OCI-LY7 (cell line): Measurements from ENCODE around the gene ADAM22. TPM values are rescaled to one million over a fixed set of nuclear protein-coding genes. Genes with fewer than 3 reads are reported as not detected.

Source experiments
- BruUV-seq: library from RNA; stranded (reverse); fragments of 400-500 nt; replicated peaks from 2 replicates; lab custom pipeline; 2021; lab: Mats Ljungman, UMichigan
- CTCF ChIA-PET: fragments of 300-600 bp; sonication (Branson Sonifier 250); formaldehyde crosslinking; loops from one replicate; lab custom pipeline; 2022; ENCODE audit warnings: antibody characterized with exemption; ENCODE audit not compliant: unreplicated experiment; lab: Charles Lee
- POLR2A ChIA-PET: fragments of 300-600 bp; sonication (Branson Sonifier 250); formaldehyde crosslinking; loops from one replicate; lab custom pipeline; 2022; ENCODE audit warnings: antibody characterized with exemption; lab: Charles Lee
- DNase-seq: peaks from one replicate; pipeline ENCODE4 v3.0.0-alpha.2; 2015; ENCODE audit warnings: low spot score
- H2AFZ ChIP-seq: fragments of 200-600 bp; sonication (generic), shearing (Covaris generic); 2 replicates; pipeline ENCODE4 v1.6.1; 2014; ENCODE audit warnings: mild to moderate bottlenecking, antibody characterized with exemption, low read length, moderate library complexity
- H3K27ac ChIP-seq: fragments of 200-600 bp; sonication (generic); 2 replicates; pipeline ENCODE4 v1.5.1; 2014; ENCODE audit warnings: mixed run types, low read depth, mild to moderate bottlenecking, moderate library complexity, low read length, inconsistent platforms; ENCODE audit not compliant: poor library complexity, severe bottlenecking
- H3K36me3 ChIP-seq: fragments of 200-600 bp; sonication (generic); 2 replicates; pipeline ENCODE4 v1.6.1; 2014; ENCODE audit warnings: mild to moderate bottlenecking, antibody characterized with exemption, low read length, moderate library complexity, mixed read lengths; ENCODE audit not compliant: insufficient read depth
- H3K4me1 ChIP-seq: fragments of 200-600 bp; sonication (generic); 2 replicates; pipeline ENCODE4 v1.5.1; 2014; ENCODE audit warnings: mild to moderate bottlenecking, low read length; ENCODE audit not compliant: insufficient read depth, poor library complexity, severe bottlenecking
- H3K4me2 ChIP-seq: fragments of 200-600 bp; sonication (generic); 2 replicates; pipeline ENCODE4 v1.6.1; 2014; ENCODE audit warnings: mild to moderate bottlenecking, low read length
- H3K4me3 ChIP-seq: fragments of 200-600 bp; sonication (generic); 2 replicates; pipeline ENCODE4 v1.5.1; 2014; ENCODE audit warnings: mild to moderate bottlenecking, low read depth, low read length; ENCODE audit not compliant: poor library complexity, severe bottlenecking
- H3K79me2 ChIP-seq: fragments of 200-600 bp; sonication (generic); 2 replicates; pipeline ENCODE4 v1.6.1; 2016; ENCODE audit warnings: low read depth, mild to moderate bottlenecking, low read length, moderate library complexity, mixed read lengths; ENCODE audit not compliant: insufficient read depth
- H3K9me2 ChIP-seq: fragments of 200-600 bp; sonication (generic); 2 replicates; pipeline ENCODE4 v1.6.1; 2016; ENCODE audit warnings: mild to moderate bottlenecking, low read length, mixed read lengths; ENCODE audit not compliant: insufficient read depth
- H3K9me3 ChIP-seq: fragments of 200-600 bp; sonication (generic); 2 replicates; pipeline ENCODE4 v1.6.1; 2014; ENCODE audit warnings: mild to moderate bottlenecking, mixed run types, low read length, mixed read lengths
- H4K20me1 ChIP-seq: fragments of 200-600 bp; sonication (generic); 2 replicates; pipeline ENCODE4 v1.6.1; 2014; ENCODE audit warnings: mild to moderate bottlenecking, antibody characterized with exemption, low read length, moderate library complexity, mixed read lengths; ENCODE audit not compliant: insufficient read depth
- EZH2phosphoT487 ChIP-seq: fragments of 200-600 bp; sonication (generic); IDR thresholded peaks from 2 replicates; pipeline ENCODE4 v1.6.1; 2018; ENCODE audit warnings: low read depth, borderline replicate concordance, mild to moderate bottlenecking, mixed run types, antibody characterized with exemption, low read length, moderate library complexity, mixed read lengths
- intact Hi-C: fragments of 100-400 bp; cut with micrococcal nuclease; formaldehyde crosslinking; loops from one replicate; pipeline ENCODE4 v1.10.0; 2022; ENCODE audit not compliant: unreplicated experiment
- total RNA-seq, 2 experiments: library from RNA; depleted of rRNA in 1 of 2; stranded (reverse); fragments of >200 nt in 1 of 2; shearing (Covaris generic) in 1 of 2; gene quantifications; 2 replicates each; pipeline ENCODE4 v1.2.3, GENCODE V29; 2014 to 2022
- TF ChIP-seq, protein P1 (sequence below): fragments of 200-600 bp; sonication (generic); conservative IDR thresholded peaks from 2 replicates; pipeline ENCODE4 v1.5.1; 2014; ENCODE audit warnings: mild to moderate bottlenecking, antibody characterized with exemption, low read length, moderate library complexity, mixed read lengths

ADAM22 gene
- total RNA-seq, 2 experiments from 2014 or later, result 12.0 to 13.6 TPM

DNA sequence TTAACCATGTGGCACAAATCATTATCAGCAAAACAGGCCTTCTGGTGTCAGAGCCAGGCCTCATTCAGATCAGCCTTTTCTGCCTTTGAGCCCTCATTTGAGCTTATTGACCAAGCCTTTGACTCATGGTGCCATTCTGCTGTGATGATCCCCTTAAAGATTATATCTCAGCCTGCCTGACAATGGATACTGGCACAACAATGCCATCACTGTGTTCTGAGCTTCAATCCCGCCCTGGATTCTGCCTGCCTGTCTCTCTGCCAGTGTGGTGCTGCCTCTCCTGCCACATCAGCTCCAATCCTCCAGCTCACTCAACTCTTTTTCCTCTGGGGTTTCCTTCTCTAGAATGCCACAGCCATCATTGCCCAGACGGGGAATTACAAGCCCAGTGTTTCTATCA lies 233.2 kb downstream of the ADAM22 start:
- Histone ChIP-seq H4K20me1 (no peaks in the 10 kb centered on the region), H3K9me3 (no peaks in the 10 kb centered on the region), H3K4me3 (no peak overlapping the region), H3K4me1 (no peaks in the 10 kb centered on the region), H2AFZ (no peak overlapping the region), H3K27ac (no peak overlapping the region), H3K9me2 (no peaks in the 10 kb centered on the region), H3K79me2 (no peaks in the 10 kb centered on the region), H3K36me3 (no peaks in the 10 kb centered on the region), H3K4me2 (no peak overlapping the region)
- TF ChIP-seq EZH2phosphoT487, result no peak
- TF ChIP-seq, protein P1, sequence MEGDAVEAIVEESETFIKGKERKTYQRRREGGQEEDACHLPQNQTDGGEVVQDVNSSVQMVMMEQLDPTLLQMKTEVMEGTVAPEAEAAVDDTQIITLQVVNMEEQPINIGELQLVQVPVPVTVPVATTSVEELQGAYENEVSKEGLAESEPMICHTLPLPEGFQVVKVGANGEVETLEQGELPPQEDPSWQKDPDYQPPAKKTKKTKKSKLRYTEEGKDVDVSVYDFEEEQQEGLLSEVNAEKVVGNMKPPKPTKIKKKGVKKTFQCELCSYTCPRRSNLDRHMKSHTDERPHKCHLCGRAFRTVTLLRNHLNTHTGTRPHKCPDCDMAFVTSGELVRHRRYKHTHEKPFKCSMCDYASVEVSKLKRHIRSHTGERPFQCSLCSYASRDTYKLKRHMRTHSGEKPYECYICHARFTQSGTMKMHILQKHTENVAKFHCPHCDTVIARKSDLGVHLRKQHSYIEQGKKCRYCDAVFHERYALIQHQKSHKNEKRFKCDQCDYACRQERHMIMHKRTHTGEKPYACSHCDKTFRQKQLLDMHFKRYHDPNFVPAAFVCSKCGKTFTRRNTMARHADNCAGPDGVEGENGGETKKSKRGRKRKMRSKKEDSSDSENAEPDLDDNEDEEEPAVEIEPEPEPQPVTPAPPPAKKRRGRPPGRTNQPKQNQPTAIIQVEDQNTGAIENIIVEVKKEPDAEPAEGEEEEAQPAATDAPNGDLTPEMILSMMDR, result no peak
- no TSS peak for BruUV-seq
- no peak for DNase-seq
- intact Hi-C loops, result no loop called here
- ChIA-PET CTCF (no interaction called here), POLR2A (interaction anchor here (0.9 kb wide), 1 partner anchor 738 kb away, joined by 3 read pairs; no protein-coding TSS in a partner anchor)

DNA sequence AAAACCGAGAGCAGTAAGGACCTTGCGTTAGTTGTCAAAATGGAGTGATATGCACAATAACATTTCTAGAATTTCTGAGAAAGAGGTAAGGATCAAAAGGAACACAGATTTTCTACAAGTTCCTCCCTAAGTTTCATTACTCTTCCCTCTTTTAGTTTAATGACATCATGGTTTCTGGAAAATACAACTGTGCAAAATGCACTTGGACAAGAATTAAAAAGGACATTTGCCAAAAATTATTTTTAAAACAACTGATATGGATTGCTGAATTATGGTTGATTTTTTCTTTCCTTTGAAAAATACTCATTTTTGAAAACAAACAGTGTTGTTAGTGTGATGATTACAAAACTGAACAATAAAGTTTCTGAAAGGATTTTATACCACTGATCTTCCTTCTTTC lies 233.7 kb downstream of the ADAM22 start:
- H3K36me3 ChIP-seq, result no peaks in the 10 kb centered on the region
- no peak for DNase-seq
- intact Hi-C loops, result no loop called here
- no peaks in the 10 kb centered on the region for H3K9me2 ChIP-seq
- BruUV-seq, result no TSS peak
- H3K27ac ChIP-seq, result no peak overlapping the region
- no peaks in the 10 kb centered on the region for H4K20me1 ChIP-seq
- H3K9me3 ChIP-seq, result no peaks in the 10 kb centered on the region
- no peak overlapping the region for H3K4me2 ChIP-seq
- no peaks in the 10 kb centered on the region for H3K4me1 ChIP-seq
- no peak overlapping the region for H3K4me3 ChIP-seq
- ChIA-PET CTCF (no interaction called here), POLR2A (no interaction called here)
- TF ChIP-seq EZH2phosphoT487, result no peak
- TF ChIP-seq, protein P1, result no peak
- H2AFZ ChIP-seq, result no peak overlapping the region
- H3K79me2 ChIP-seq, result no peaks in the 10 kb centered on the region

DNA sequence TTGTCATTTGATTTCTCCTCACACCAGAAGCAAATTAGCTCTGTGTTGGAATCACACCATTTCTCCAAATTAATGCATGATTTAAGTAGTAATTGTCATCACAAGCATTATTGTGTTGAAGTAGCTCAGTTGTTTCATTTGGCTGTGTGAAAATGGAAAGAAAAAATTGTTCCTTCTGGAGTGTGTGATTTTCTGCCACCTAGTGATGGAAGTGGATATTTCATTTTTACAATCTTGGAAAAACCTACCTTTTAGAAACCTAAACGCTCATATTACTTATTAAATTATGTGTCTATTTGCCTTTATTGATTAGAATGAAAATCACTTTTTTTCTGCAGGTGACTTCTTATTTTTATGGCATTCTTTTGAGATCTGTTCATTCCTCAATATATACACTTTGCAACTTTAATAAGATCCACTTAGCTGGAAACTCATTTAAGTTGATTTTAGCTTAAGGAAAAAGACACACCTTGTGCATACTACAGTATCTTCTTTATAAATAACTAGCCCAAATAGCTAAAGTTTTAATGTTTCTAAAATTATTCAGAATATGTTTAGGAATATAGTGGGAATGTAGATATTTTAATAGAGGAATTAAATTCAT lies 235.8 kb downstream of the ADAM22 start:
- H3K79me2 ChIP-seq, result no peaks in the 10 kb centered on the region
- H2AFZ ChIP-seq, result no peak overlapping the region
- H3K4me3 ChIP-seq, result no peak overlapping the region
- no peak overlapping the region for H3K27ac ChIP-seq
- TF ChIP-seq, protein P1, result peak; percentile 84
- TF ChIP-seq EZH2phosphoT487, result no peak
- H3K9me3 ChIP-seq, result no peaks in the 10 kb centered on the region
- intact Hi-C loops, result no loop called here
- DNase-seq, result peak; percentile 22
- no peak overlapping the region for H3K4me2 ChIP-seq
- BruUV-seq, result no TSS peak
- H3K9me2 ChIP-seq, result no peaks in the 10 kb centered on the region
- no peaks in the 10 kb centered on the region for H3K4me1 ChIP-seq
- ChIA-PET CTCF (no interaction called here), POLR2A (interaction anchor here (0.6 to 1.5 kb wide), 2 partner anchors 21 to 69 kb away, joined by 4 read pairs; no protein-coding TSS in a partner anchor)
- H3K36me3 ChIP-seq, result no peaks in the 10 kb centered on the region
- H4K20me1 ChIP-seq, result no peaks in the 10 kb centered on the region
